ENCODE results near the gene FOSL2. TPM values are rescaled to one million over a fixed set of nuclear protein-coding genes. Genes with fewer than 3 reads are reported as not detected.

Gene FOSL2
- polyA plus RNA-seq, 3 donors, result 24.8 to 270 (median 28.6) TPM

- no peak overlapping the region for H2AFZ ChIP-seq (ENCODE audit: insufficient read depth, low read depth, low read length, poor library complexity, severe bottlenecking)
- DNase-seq, result peak in 2 of 3 donors; percentile 39 to 46
- H3K9me3 Mint-ChIP-seq, result no peaks in the 10 kb centered on the region
- H3K36me3 Mint-ChIP-seq, result peaks cover 2 to 4% of the 10 kb centered on the region in 2 donors
- H3K79me2 ChIP-seq (ENCODE audit: insufficient read depth, low read length), result no peaks in the 10 kb centered on the region
- H3K27me3 Mint-ChIP-seq (ENCODE audit: low read depth in 3 of 3), result peaks cover 0 to 1% (median 0%) of the 10 kb centered on the region in 3 donors
- TF ChIP-seq, protein P1, sequence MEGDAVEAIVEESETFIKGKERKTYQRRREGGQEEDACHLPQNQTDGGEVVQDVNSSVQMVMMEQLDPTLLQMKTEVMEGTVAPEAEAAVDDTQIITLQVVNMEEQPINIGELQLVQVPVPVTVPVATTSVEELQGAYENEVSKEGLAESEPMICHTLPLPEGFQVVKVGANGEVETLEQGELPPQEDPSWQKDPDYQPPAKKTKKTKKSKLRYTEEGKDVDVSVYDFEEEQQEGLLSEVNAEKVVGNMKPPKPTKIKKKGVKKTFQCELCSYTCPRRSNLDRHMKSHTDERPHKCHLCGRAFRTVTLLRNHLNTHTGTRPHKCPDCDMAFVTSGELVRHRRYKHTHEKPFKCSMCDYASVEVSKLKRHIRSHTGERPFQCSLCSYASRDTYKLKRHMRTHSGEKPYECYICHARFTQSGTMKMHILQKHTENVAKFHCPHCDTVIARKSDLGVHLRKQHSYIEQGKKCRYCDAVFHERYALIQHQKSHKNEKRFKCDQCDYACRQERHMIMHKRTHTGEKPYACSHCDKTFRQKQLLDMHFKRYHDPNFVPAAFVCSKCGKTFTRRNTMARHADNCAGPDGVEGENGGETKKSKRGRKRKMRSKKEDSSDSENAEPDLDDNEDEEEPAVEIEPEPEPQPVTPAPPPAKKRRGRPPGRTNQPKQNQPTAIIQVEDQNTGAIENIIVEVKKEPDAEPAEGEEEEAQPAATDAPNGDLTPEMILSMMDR (IDR thresholded peaks at IDR 0.05), result no peak
- H3K4me1 ChIP-seq (ENCODE audit: control insufficient read depth in 1 of 2, insufficient read depth in 2 of 2, low read length in 2 of 2), result peaks cover 47 to 67% of the 10 kb centered on the region in 2 donors
- no peaks in the 10 kb centered on the region for H3K36me3 ChIP-seq (replicated peaks in 1 of 2; ENCODE audit: control insufficient read depth in 1 of 2, insufficient read depth in 2 of 2, low read length in 2 of 2)
- H3K9ac ChIP-seq (ENCODE audit: insufficient read depth, low read length, poor library complexity, severe bottlenecking), result no peak overlapping the region
- H3K27me3 ChIP-seq (ENCODE audit: control insufficient read depth in 2 of 2, insufficient read depth in 2 of 2, low read length in 2 of 2), result no peaks in the 10 kb centered on the region
- intact Hi-C loops (cut with micrococcal nuclease), result loop anchor here in 1 of 2 donors (5.0 kb wide), 1 partner anchor 39 kb away; no protein-coding TSS in a partner anchor
- no peaks in the 10 kb centered on the region for H3K9me3 ChIP-seq (replicated peaks in 1 of 2; ENCODE audit: control insufficient read depth in 1 of 2, insufficient read depth in 1 of 2, low read length in 2 of 2)
- H3K27ac ChIP-seq (ENCODE audit: low read depth in 1 of 2, low read length in 2 of 2), result peak overlapping the region in 1 of 2 donors; percentile 99
- H3K4me3 ChIP-seq (replicated peaks in 1 of 3; ENCODE audit: low read depth in 2 of 3, low read length in 3 of 3), result no peak overlapping the region
- peaks cover 67% of the 10 kb centered on the region for H3K4me1 Mint-ChIP-seq
- no peak overlapping the region for H3K4me3 Mint-ChIP-seq
- H4K20me1 ChIP-seq (ENCODE audit: insufficient read depth, low read length), result no peaks in the 10 kb centered on the region
- H3K27ac Mint-ChIP-seq, result peak overlapping the region in 6 of 7 donors; percentile 76 to 99 (median 98)
- H3K4me2 ChIP-seq (replicated peaks; ENCODE audit: extremely low read depth, low read length, poor library complexity, severe bottlenecking), result no peak overlapping the region
Observed at GRCh38 chr2:28446531-28446930, 53.9 kb downstream of the FOSL2 start.

- Histone ChIP-seq H3K4me2 (replicated peaks; ENCODE audit: extremely low read depth, low read length, poor library complexity, severe bottlenecking) (no peak overlapping the region), H3K79me2 (ENCODE audit: insufficient read depth, low read length) (no peaks in the 10 kb centered on the region), H3K9ac (ENCODE audit: insufficient read depth, low read length, poor library complexity, severe bottlenecking) (no peak overlapping the region), H4K20me1 (ENCODE audit: insufficient read depth, low read length) (no peaks in the 10 kb centered on the region), H2AFZ (ENCODE audit: insufficient read depth, low read depth, low read length, poor library complexity, severe bottlenecking) (no peak overlapping the region), H3K27ac (ENCODE audit: low read depth in 1 of 2, low read length in 2 of 2) (peak overlapping the region in 1 of 2 donors; percentile 99), H3K4me1 (ENCODE audit: control insufficient read depth in 1 of 2, insufficient read depth in 2 of 2, low read length in 2 of 2) (peaks cover 50 to 67% of the 10 kb centered on the region in 2 donors), H3K27me3 (ENCODE audit: control insufficient read depth in 2 of 2, insufficient read depth in 2 of 2, low read length in 2 of 2) (no peaks in the 10 kb centered on the region), H3K36me3 (replicated peaks in 1 of 2; ENCODE audit: control insufficient read depth in 1 of 2, insufficient read depth in 2 of 2, low read length in 2 of 2) (no peaks in the 10 kb centered on the region), H3K4me3 (replicated peaks in 1 of 3; ENCODE audit: low read depth in 2 of 3, low read length in 3 of 3) (peak overlapping the region in 1 of 3 experiments; percentile 8), H3K9me3 (replicated peaks in 1 of 2; ENCODE audit: control insufficient read depth in 1 of 2, insufficient read depth in 1 of 2, low read length in 2 of 2) (no peaks in the 10 kb centered on the region)
- H3K36me3 Mint-ChIP-seq, result peaks cover 2 to 4% of the 10 kb centered on the region in 2 donors
- 100% methylated on average over 2 of the region's 3 CpGs for WGBS (ENCODE audit: insufficient coverage)
- TF ChIP-seq, protein P1 (IDR thresholded peaks at IDR 0.05), result no peak
- intact Hi-C loops (cut with micrococcal nuclease), result loop anchor here in 1 of 2 donors (5.0 kb wide), 1 partner anchor 40 kb away; no protein-coding TSS in a partner anchor
- H3K4me1 Mint-ChIP-seq, result peaks cover 68% of the 10 kb centered on the region
- H3K9me3 Mint-ChIP-seq, result no peaks in the 10 kb centered on the region
- peak overlapping the region in 6 of 7 donors; percentile 97 to 99 (median 98) for H3K27ac Mint-ChIP-seq
- H3K27me3 Mint-ChIP-seq (ENCODE audit: low read depth in 3 of 3), result peaks cover 0 to 1% (median 0%) of the 10 kb centered on the region in 3 donors
- no peak overlapping the region for H3K4me3 Mint-ChIP-seq
- no peak for DNase-seq
Observed at GRCh38 chr2:28447086-28447485, 54.4 kb downstream of the FOSL2 start.

Measured in CD14-positive monocyte (primary cell).